ENCODE data around the gene ARL6IP5.
A peak's percentile ranks its signal among the peaks of the same experiment; 100 is the strongest.

ARL6IP5 gene

DNA sequence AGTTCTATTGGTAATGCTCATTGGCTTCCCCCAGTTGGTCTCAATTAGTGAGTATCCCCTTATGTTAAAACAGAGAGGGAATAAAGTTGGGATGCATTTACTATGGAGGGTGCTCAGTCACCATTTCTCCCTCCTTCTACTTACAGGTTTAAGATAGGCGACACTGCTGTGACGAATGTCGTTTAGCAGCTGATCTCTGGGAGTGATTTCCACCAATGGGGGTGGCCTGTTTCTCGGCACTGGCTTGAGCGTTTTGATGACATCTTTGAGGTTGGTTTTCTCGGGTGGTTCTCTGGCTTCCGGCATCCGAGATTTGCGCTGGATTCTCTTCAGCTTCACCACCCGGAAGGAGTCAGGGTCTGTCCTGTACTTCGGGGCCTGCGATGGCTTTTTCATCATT is 33.8 kb downstream of the ARL6IP5 start:
- DNase-seq: no peak

DNA sequence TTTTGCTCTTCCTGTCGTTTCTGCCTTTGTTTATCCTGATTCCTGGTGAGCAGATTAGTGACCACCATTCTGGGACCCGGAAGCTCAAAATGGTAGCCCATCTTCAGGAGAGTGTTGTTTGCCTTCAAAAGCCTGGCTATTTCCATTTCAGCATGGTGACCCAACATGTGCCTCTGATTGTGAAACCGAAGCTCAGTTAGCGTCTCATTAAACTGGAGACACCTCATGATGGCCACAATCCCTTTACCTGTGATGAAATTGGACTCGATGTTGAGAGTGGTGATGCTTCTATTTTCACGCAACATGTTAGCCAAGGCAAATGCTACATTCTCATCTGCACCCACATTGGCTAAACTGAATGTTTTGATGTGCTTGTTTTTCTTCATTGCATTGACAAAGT is 34.4 kb downstream of the ARL6IP5 start:
- no peak for DNase-seq

DNA sequence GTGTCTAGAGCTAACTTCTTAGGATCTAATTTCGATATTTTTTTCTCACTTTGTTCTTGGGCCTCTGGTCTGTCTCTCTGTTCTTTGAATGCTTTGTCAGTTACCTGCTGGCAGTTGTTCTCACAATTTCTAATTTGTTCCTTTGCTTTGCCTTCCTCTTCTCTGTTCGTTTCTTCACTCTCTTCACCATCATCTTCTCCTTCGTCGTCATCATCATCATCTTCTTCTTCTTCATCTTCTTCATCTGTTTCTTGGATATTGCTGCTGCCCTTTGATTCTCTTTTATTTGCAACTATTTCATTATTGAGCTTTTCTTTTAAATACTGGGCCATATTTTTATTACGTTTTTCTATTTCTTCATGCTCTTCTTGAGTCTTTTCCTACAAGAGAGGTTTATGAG is 34.9 kb downstream of the ARL6IP5 start:
- no peak for DNase-seq

DNA sequence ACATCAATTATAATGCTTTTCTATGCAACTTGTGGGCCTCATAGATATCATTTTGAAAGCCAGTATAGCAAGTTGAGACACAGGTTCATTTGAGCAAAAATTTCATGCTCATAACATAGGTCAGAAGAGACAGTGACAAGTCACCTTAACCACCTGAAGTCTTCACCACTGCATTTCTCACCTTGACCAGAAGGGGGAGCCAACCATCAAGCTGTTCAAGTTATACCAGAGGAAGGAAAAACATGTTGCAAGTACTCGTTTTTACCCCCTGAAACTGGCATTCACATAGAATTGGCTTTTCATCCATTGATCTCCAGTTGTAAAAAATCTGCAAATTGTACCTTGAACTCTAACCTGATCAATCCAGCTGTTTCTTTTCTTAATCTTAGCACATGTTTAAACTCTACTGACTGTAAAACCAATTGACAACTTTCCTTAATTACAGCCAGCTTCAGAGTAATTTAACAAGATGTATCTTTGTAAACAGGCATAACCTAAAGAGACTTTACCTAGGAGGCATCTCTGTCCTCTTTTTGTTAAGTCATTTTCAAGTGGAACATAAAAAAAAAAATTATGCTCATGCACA is 36.2 kb downstream of the ARL6IP5 start:
- DNase-seq: peak; percentile 47 to 86

DNA sequence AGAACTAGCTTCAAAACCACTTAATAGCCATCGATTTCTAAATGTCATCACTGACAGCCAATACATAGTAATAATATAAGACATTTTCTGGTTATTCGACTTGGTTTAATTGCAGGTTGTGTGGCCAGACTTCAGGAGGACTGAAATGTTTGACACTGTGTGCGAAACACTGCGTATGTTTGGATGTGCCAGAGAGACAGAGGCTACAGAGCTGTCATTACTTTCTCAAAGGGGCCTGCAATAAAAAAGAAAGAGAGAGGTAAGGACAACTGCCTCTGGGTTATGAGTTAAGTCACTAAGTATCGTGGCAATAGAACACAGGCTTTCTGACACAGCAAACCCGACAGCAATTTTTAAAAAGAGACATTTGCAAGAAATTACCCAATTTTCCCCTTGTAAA is 36.8 kb downstream of the ARL6IP5 start:
- no peak for DNase-seq

DNA sequence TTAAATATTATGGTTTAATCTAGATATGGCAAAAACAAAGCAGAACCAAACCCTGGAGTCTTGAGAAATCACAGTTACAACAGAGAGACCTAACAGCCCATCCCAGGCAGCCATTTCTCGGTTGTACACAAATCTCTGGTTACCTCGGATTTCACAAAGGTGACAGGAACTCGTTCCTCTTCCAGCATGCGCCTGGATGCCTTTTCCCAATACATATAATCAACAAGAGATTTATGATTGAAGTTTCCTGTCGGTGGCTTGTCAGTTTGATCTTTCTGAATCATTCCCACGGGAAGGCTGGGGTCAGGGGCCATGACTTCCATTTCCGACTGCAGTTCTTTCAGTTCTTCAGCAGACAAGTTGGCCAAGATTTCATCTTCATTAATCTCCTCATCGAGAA is 37.2 kb downstream of the ARL6IP5 start:
- DNase-seq: peak in 1 of 2 donors; percentile 23

DNA sequence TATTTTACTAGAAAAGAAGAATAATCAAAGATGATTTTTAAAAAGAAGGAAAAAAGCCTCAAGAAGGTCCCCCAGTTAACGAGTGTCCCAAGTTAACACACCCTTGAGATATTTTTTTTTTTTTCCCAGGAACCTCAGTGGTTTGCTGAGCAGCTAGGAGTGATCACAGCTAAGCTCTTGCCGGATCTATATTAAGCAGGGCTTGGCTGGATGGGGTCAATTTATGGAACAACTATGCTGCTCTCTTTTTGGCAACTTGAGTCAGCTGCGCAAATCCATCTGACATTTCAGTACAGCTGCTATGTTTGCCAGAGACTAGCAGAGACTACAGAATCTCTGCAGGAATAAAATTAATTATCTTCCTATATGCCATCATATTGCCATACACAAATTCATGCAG is 37.7 kb downstream of the ARL6IP5 start, which contains the start of gene LMOD3:
TSS of gene LMOD3 (minus strand) at position 193 of the 400 bp plus-strand sequence. CDS start 209 bp downstream, outside the sequence.
- no peak for DNase-seq

DNA sequence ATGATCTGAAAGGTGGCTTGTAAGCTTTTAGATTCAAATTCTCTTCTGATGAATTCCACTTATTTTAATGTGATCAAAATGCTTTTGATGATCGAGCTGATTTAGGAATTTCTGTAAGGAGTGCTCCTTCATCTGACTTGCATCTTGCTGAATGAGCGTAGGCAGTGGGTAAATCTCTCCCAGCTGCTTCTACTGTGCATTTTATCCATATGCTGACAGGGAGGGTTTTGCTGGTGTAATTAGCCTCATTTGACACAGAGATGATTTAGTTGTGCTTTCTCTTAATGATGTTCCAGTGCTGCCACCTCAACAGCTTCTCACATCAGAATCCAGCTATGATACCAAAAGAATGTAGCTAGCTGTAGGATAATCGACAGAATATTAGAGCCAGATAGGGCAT is 41.5 kb downstream of the ARL6IP5 start:
- DNase-seq: no peak

DNA sequence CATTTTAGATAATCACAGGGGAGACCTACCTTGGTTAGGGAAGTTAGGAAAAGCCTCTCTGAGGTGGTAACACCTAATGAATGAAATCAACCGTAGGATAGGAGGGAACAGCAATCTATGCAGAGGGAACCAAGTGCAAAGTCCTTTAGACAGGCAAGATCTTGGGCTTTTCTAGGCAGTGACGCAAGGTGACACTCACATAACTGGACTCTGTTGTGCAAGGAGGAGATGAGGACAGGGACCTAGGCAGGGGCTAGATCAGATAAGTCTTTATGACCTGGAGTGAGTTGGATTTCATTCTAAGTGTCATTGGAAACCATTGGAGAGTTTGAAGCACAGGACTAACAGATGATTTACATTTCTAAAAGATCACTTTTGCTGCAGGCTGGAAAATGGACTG is 42.3 kb downstream of the ARL6IP5 start:
- DNase-seq: no peak

DNA sequence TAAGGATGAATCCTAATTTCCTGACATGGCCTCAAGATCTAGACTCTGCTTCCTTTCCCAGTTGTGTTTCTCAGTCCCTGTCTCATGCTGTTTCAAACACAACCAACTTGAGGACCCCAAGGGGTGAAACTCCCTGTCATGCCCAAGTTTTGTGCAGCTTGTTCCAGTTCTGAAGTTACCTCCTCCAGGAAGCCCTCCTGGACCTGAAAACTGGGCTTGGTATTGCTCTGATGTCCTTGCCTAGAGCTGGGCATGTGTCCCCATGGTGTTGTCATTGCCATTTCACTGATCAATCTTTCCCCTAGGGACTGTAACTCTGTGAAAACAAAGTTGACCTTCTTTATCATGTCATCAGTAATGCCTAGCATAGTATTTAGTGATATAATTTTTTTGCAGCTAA is 43.8 kb downstream of the ARL6IP5 start:
- DNase-seq: no peak

DNA sequence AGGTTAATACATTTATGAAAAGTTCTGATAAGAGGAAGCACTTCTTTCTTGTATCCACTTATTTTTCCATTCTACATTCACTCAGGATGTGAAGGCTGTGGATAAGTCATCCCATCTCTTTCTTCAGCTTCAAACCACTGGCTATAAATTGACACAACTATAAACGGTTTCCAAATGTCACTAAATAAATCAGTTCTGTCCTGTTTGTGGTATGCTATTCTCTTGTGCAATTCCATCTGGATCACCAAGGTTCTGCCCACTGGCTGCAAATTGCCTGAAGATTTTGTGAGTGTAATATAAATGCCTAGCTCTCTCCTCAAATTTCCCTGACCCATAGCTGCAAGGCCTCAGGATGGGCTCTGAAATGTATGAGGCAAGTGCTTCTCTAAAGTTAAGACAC is 44.8 kb downstream of the ARL6IP5 start:
- DNase-seq: no peak

DNA sequence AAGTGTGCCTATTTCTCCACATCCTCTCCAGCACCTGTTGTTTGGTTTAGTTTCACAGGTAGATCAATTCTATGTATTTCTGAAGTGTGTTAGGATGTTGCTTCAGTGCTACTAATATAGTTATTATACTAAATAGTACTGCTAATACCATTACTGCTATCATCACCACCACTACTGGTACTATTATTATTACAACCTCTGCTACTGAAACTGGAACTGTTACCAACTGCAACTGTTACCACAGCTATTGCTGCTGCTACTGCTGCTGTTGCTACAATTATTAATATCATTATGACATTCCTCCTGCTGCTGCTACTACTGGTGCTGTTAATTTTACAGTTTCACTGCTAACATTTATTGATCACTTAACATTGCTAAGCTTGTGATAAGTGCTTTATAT is 46.0 kb downstream of the ARL6IP5 start:
- DNase-seq: no peak

DNA sequence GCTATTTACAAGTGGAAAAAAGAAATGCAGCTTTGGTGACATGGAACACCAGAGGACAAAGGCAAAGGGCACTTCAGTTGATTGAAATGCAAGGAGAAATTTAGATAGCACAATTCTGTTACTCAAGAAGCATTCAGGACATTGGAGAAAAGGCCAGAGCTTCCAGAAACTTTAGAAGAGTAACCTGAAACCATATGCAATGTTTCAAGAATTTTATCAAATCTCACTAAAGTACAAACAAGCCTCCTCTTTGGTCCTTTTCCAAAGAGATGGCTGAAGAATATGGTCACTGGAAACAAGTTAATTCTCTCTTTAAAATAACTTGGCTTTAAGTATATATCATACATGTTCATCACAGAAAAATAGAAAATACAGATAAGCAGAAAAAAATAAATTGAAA is 52.3 kb downstream of the ARL6IP5 start:
- no peak for DNase-seq

DNA sequence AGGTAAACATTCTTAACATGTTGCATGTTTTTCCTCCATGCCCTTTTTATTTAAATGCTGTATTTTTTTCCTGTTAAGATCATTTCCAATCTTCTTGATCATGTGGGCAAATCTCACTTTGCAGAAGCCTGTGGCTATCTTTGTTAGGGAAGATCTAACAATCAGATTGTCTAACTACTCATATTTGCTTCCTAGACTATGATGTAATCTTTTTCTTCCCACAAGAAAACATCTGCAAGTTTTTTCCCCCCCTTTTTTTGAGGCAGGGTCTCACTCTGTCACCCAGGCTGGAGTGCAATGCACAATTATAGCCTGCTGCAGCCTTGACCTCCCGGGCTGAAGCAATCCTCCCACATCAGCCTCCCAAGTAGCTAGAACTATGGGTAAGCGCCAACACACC is 52.7 kb downstream of the ARL6IP5 start:
- no peak for DNase-seq

DNA sequence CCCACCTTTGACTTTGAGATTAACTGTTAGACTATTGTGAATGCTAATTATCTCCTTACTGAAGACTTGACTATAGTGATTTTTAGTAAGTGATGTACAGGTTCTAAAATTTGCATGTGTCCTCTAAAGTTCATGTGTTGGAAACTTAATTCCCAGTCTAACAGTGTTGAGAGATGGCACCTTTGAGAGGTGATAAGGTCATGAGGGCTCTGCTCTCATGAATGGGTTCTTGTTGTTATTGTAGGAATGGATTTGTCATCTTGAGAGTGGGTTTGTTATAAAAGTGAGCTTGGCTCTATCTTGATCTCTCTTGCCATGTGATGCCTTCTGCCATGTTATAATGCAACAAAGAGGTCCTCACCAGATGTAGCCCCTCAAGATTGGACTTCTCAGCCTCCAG is 56.6 kb downstream of the ARL6IP5 start:
- DNase-seq: no peak

DNA sequence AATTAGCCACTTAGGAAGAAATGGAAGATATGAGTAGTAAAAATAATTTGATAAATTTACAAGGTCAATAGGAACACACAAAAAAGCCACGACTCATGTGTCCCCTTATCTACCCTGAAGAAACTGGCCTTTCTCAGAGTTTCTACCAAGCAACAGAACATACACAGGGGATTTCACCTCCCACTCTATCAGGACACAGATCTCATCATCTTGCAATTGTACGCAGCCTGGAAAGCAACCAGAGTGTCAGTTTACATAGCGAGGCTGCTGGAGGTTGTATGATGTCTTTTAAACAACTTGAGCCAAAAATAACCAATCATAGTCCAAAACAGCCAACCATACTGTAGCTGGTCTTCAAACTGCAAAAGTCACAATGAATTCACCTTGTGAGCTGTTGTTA is 57.4 kb downstream of the ARL6IP5 start:
- DNase-seq: no peak

DNA sequence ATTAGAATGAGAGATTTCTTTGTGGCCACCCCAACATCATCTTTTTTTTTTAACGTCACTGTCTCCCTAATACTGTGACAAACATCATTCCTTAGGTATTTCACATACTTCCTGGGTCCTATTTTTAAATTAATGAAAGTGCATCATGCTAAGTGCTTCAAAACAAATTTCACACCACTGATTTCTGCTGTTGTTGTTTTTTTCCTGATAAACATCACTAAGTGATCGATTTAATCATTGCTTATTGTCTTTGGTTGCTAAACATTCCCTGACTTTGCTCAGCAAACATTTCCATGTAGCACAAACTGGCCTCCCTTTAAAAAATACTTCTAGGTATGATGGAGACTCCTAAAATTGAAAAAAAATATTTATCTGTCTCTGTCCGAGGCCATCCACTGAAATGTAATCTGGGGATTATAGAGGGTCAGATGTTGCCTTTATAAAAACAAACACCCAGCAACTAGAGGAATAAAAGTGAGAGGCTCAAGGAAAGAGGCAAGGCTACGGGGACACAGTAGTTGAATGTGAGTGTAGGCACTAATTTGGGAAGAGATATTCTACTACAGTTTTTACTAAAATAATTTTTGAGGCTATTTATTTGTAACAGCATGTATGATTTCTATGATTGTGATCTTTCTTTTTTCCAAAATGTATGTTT is 58.2 kb downstream of the ARL6IP5 start:
- no peak for DNase-seq

DNA sequence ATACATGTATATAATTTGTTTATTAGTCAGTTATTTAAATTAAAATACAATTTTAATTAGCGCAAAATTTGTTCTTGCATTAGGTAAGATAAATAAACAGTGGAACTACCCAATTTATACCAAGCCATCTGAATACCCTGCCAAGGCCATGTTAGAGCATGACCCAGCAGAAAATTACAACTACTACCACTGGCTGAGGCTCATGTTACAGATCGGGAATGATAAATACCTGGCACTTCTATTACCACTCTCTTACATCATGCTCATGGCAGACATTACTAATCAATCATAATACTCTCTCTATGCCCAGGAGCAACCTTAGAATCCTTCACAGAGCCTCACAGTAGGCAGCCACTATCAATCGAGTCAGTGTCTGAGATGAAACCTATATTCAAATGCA is 58.9 kb downstream of the ARL6IP5 start:
- no peak for DNase-seq

DNA sequence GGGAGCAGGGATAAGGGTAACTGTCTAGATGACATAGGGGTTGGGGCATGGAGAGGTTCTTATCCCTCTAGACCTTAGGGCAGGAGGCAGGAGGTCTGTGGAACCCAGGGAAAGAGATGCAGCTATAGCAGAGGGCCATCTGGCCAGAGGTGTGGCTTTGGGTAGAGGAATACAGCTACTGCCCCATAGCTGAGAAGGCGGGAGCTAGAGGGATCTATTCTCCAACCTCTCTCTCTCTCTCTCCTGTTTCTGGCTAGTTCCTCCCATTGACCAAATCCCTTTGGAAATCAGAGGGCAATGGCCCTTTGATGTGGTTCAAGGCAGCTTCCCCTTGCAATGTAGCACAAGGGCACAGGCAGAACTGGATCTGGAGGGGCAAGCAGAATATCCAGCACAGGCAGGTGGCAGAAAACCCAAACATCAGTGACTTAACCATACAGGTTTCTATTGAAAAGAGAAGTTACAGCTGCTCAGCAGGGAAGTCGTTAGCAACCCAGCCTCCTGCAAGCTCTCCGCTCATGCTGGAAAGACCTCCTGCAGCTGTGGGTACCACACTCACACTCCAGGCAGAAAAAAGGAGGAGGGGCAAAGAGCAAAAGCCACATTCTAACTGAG is 60.0 kb downstream of the ARL6IP5 start:
- DNase-seq: no peak

DNA sequence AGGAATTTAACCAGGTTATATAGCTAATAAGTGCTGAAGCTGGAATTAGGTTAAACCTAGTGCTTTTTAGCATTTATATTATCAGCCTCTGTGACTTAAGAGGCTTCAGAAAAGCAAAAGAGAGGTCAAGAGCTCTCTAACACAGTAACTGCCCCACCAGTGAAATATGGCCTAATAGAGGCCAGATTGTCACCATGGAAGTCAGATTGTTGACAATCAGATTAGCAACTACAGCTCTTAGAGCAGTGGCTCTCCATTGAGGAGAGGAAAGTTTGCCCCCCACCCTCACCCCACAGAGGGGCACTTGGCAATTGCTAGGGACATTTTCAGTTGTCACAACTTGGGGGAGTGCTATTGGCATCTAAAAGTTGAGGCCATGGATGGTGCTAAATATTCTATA is 61.0 kb downstream of the ARL6IP5 start:
- DNase-seq: no peak

DNA sequence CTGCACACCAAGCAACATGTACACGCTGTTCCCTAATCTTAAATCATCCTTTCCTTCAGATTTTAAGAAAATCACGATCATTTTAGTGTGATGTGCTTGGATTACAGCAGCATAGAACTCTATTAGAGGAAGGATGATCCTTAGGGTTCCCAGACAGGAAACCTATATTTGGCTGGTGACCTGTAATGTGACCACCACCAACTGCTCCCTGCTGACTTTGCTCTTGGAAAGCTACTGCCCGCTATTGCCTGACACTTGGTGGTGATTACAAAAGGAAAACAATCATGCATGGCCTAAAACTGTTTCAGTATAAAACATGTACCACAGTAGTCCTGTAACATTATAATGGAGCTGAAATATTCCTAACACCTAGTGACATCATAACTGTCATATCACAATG is 64.8 kb downstream of the ARL6IP5 start:
- DNase-seq: no peak
